KMS-11 (cell line): ENCODE measurements around the gene SARS2.

Experiments used
- H2AFZ ChIP-seq: fragments of 200-600 bp; sonication (generic); 2 replicates; pipeline ENCODE4 v1.6.1; 2016; ENCODE audit warnings: antibody characterized with exemption, mixed run types, low read depth
- H3K27ac ChIP-seq: fragments of 200-600 bp; sonication (generic); 2 replicates; pipeline ENCODE4 v1.6.1; 2016; ENCODE audit warnings: mild to moderate bottlenecking, mixed run types
- H3K27me3 ChIP-seq: fragments of 200-600 bp; sonication (generic); 2 replicates; pipeline ENCODE4 v1.6.1; 2017; ENCODE audit warnings: mild to moderate bottlenecking, low read depth, mixed run types, moderate library complexity; ENCODE audit not compliant: insufficient read depth
- H3K36me3 ChIP-seq: fragments of 200-600 bp; sonication (generic); 2 replicates; pipeline ENCODE4 v1.6.1; 2017; ENCODE audit warnings: mild to moderate bottlenecking, mixed run types; ENCODE audit not compliant: insufficient read depth
- H3K4me1 ChIP-seq: fragments of 200-600 bp; sonication (generic); 2 replicates; pipeline ENCODE4 v1.6.1; 2016; ENCODE audit warnings: mild to moderate bottlenecking, low read depth, mixed run types; ENCODE audit not compliant: poor library complexity, severe bottlenecking
- H3K4me2 ChIP-seq: fragments of 200-600 bp; sonication (generic); 2 replicates; pipeline ENCODE4 v1.7.0; 2016; ENCODE audit warnings: mild to moderate bottlenecking, mixed run types
- H3K4me3 ChIP-seq: fragments of 200-600 bp; sonication (generic); IDR thresholded peaks from 2 replicates; pipeline ENCODE4 v1.6.1; 2017; ENCODE audit warnings: low read depth, low read length, mixed read lengths; ENCODE audit not compliant: insufficient read depth
- H3K79me2 ChIP-seq: fragments of 200-600 bp; sonication (generic); 2 replicates; pipeline ENCODE4 v1.6.1; 2016; ENCODE audit warnings: low read depth, mixed run types; ENCODE audit not compliant: insufficient read depth
- H3K9ac ChIP-seq: fragments of 200-600 bp; sonication (generic); 2 replicates; pipeline ENCODE4 v1.6.1; 2016; ENCODE audit warnings: mild to moderate bottlenecking, mixed run types
- H4K20me1 ChIP-seq: fragments of 200-600 bp; sonication (generic); 2 replicates; pipeline ENCODE4 v1.6.1; 2016; ENCODE audit warnings: mild to moderate bottlenecking, mixed run types; ENCODE audit not compliant: insufficient read depth
- CTCF ChIP-seq: fragments of 200-600 bp; sonication (generic); conservative IDR thresholded peaks from 2 replicates; pipeline ENCODE4 v1.6.1; 2017; ENCODE audit warnings: low read depth, mild to moderate bottlenecking, antibody characterized with exemption, low read length, moderate library complexity, mixed read lengths

SARS2 gene

GRCh38 chr19:38917516-38917915 lies 13.0 kb downstream of the SARS2 start:
- Histone ChIP-seq H3K4me2 (no peak overlapping the region), H3K27me3 (no peaks in the 10 kb centered on the region), H3K27ac (no peak overlapping the region), H3K36me3 (no peaks in the 10 kb centered on the region), H3K4me3 (no peak overlapping the region), H4K20me1 (no peaks in the 10 kb centered on the region), H3K9ac (no peak overlapping the region), H3K4me1 (no peaks in the 10 kb centered on the region), H2AFZ (no peak overlapping the region), H3K79me2 (no peaks in the 10 kb centered on the region)
- no peak for TF ChIP-seq CTCF

- H3K4me3 ChIP-seq = no peak overlapping the region
- H3K79me2 ChIP-seq = no peaks in the 10 kb centered on the region
- H3K27me3 ChIP-seq = no peaks in the 10 kb centered on the region
- H3K9ac ChIP-seq = no peak overlapping the region
- no peaks in the 10 kb centered on the region for H3K36me3 ChIP-seq
- H3K4me2 ChIP-seq = no peak overlapping the region
- H4K20me1 ChIP-seq = no peaks in the 10 kb centered on the region
- no peak overlapping the region for H3K27ac ChIP-seq
- H3K4me1 ChIP-seq = no peaks in the 10 kb centered on the region
- TF ChIP-seq CTCF = no peak
- no peak overlapping the region for H2AFZ ChIP-seq
Measured at GRCh38 chr19:38915329-38916321, 14.9 kb downstream of the SARS2 start.

- no peak overlapping the region for H2AFZ ChIP-seq
- H3K4me2 ChIP-seq = no peak overlapping the region
- H3K36me3 ChIP-seq = no peaks in the 10 kb centered on the region
- H3K27ac ChIP-seq = no peak overlapping the region
- no peaks in the 10 kb centered on the region for H4K20me1 ChIP-seq
- TF ChIP-seq CTCF = no peak
- no peaks in the 10 kb centered on the region for H3K79me2 ChIP-seq
- no peak overlapping the region for H3K9ac ChIP-seq
- no peak overlapping the region for H3K4me3 ChIP-seq
- no peaks in the 10 kb centered on the region for H3K27me3 ChIP-seq
- H3K4me1 ChIP-seq = no peaks in the 10 kb centered on the region
Measured at GRCh38 chr19:38913958-38914357, 16.6 kb downstream of the SARS2 start.

GRCh38 chr19:38912600-38913514 lies 17.7 kb downstream of the SARS2 start:
- no peaks in the 10 kb centered on the region for H3K79me2 ChIP-seq
- H3K27ac ChIP-seq = no peak overlapping the region
- no peaks in the 10 kb centered on the region for H3K4me1 ChIP-seq
- H2AFZ ChIP-seq = no peak overlapping the region
- no peaks in the 10 kb centered on the region for H3K27me3 ChIP-seq
- H3K9ac ChIP-seq = no peak overlapping the region
- TF ChIP-seq CTCF = no peak
- H3K36me3 ChIP-seq = no peaks in the 10 kb centered on the region; the same call in 1 of the 2 replicates
- no peak overlapping the region for H3K4me3 ChIP-seq
- H3K4me2 ChIP-seq = no peak overlapping the region
- no peaks in the 10 kb centered on the region for H4K20me1 ChIP-seq
